GM12878 (cell line): Measurements from ENCODE around the gene FNDC3B. TPM values are rescaled to one million over a fixed set of nuclear protein-coding genes. Genes with fewer than 3 reads are reported as not detected.

Experiments used
- ATAC-seq: fragments of 200-7000 bp; cut with Tn5 transposase; 3 replicates; pipeline ENCODE4 v1.9.1; 2020; ENCODE audit warnings: mild to moderate bottlenecking, moderate library complexity
- BruUV-seq: library from RNA; stranded (reverse); fragments of 400-500 nt; replicated peaks from 2 replicates; lab custom pipeline; 2021; lab: Mats Ljungman, UMichigan
- CTCF ChIA-PET: fragments of 300-600 bp; sonication (Branson Sonifier 250); formaldehyde crosslinking; extraction: SDS; loops from one replicate; lab custom pipeline; 2021; ENCODE audit warnings: inconsistent platforms; lab: Yijun Ruan, JAX
- POLR2A ChIA-PET: fragments of 350-600 bp; formaldehyde crosslinking; extraction: SDS; loops from one replicate; lab custom pipeline; 2021; ENCODE audit warnings: inconsistent platforms; lab: Charles Lee
- RAD21 ChIA-PET: fragments of 300-600 bp; sonication (Branson Sonifier 250); formaldehyde crosslinking; loops from one replicate; lab custom pipeline; 2023; ENCODE audit warnings: antibody characterized with exemption; ENCODE audit not compliant: unreplicated experiment; lab: Charles Lee
- SMC1A ChIA-PET: fragments of 300-600 bp; sonication (Branson Sonifier 250); formaldehyde crosslinking; loops from one replicate; lab custom pipeline; 2023; ENCODE audit not compliant: unreplicated experiment, uncharacterized antibody; lab: Charles Lee
- DNase-seq: peaks from one replicate; pipeline ENCODE4 v3.0.0-alpha.2; 2011; ENCODE audit warnings: low read depth, low spot score
- FAIRE-seq: peaks from 3 replicates; lab custom pipeline; 2011; peaks lifted over from hg19 to GRCh38; lab: Jason Lieb, UNC
- H2AFZ ChIP-seq: 2 replicates; pipeline ENCODE4 v1.6.0; 2011; ENCODE audit warnings: low read depth, low read length, control low read depth; ENCODE audit not compliant: control insufficient read depth
- H3K27ac ChIP-seq: 2 replicates; pipeline ENCODE4 v1.5.1; 2011; ENCODE audit warnings: control low read depth; ENCODE audit not compliant: control insufficient read depth, insufficient read depth
- H3K27me3 ChIP-seq, 2 experiments: replicated peaks in 1 of 2; 2 replicates each; pipeline versions ENCODE4 v1.6.0 to v1.6.1; 2011; ENCODE audit warnings: low read length in 1 of 2; ENCODE audit not compliant: control insufficient read depth in 2 of 2, insufficient read depth in 2 of 2
- H3K36me3 ChIP-seq, 2 experiments: 2 replicates each; pipeline ENCODE4 v1.5.1; 2011; ENCODE audit warnings: low read length in 1 of 2; ENCODE audit not compliant: control insufficient read depth in 2 of 2, insufficient read depth in 2 of 2
- H3K4me1 ChIP-seq: 2 replicates; pipeline ENCODE4 v1.6.1; 2011; ENCODE audit warnings: mild to moderate bottlenecking, low read length, moderate library complexity, mixed read lengths; ENCODE audit not compliant: control insufficient read depth, insufficient read depth
- H3K4me2 ChIP-seq: 2 replicates; pipeline ENCODE4 v1.6.0; 2011; ENCODE audit warnings: control low read depth; ENCODE audit not compliant: control insufficient read depth, insufficient read depth
- H3K4me3 ChIP-seq: fragments of 200-600 bp; sonication (generic); 2 replicates; pipeline ENCODE4 v1.5.1; 2016
- H3K79me2 ChIP-seq: 2 replicates; pipeline ENCODE4 v1.6.0; 2011; ENCODE audit warnings: low read length; ENCODE audit not compliant: control insufficient read depth, insufficient read depth
- H3K9ac ChIP-seq: 2 replicates; pipeline ENCODE4 v1.8.0; 2011; ENCODE audit warnings: low read length, control low read depth, mixed read lengths; ENCODE audit not compliant: control insufficient read depth, insufficient read depth
- H3K9me3 ChIP-seq: replicated peaks from 3 replicates; pipeline ENCODE4 v1.5.1; 2011; ENCODE audit warnings: mild to moderate bottlenecking, low read length; ENCODE audit not compliant: control insufficient read depth, insufficient read depth
- H4K20me1 ChIP-seq: 2 replicates; pipeline ENCODE4 v1.6.0; 2011; ENCODE audit not compliant: control insufficient read depth, insufficient read depth
- ASH2L ChIP-seq: fragments of 300-600, 200-600 bp; sonication (generic); IDR thresholded peaks from 2 replicates; pipeline ENCODE4 v1.6.1; 2017; ENCODE audit warnings: low read depth, mild to moderate bottlenecking, borderline replicate concordance
- BACH1 ChIP-seq: fragments of 450-650 bp; IDR thresholded peaks from 2 replicates; pipeline ENCODE4 v1.6.1; 2017; ENCODE audit warnings: mild to moderate bottlenecking, borderline replicate concordance
- CBFB ChIP-seq: IDR thresholded peaks from 2 replicates; pipeline ENCODE4 v1.6.1; 2016; ENCODE audit warnings: antibody characterized with exemption, low read depth
- IKZF2 ChIP-seq, 2 experiments: fragments of 450-650 bp; IDR thresholded peaks; 2 replicates each; pipeline ENCODE4 v1.6.1; 2017; ENCODE audit warnings: mild to moderate bottlenecking in 2 of 2, moderate library complexity in 2 of 2
- MTA2 ChIP-seq: fragments of 450-650 bp; IDR thresholded peaks from 2 replicates; pipeline ENCODE4 v1.6.1; 2016; ENCODE audit warnings: low read depth, mild to moderate bottlenecking, moderate library complexity
- MYC ChIP-seq: IDR thresholded peaks from 2 replicates; pipeline ENCODE4 v1.6.1; 2011; ENCODE audit warnings: mild to moderate bottlenecking, low read length, moderate library complexity, inconsistent platforms; ENCODE audit not compliant: insufficient read depth, insufficient replicate concordance, insufficient read length, severe bottlenecking
- NFXL1 ChIP-seq: fragments of 450-650 bp; IDR thresholded peaks from 2 replicates; pipeline ENCODE4 v1.6.1; 2017; ENCODE audit warnings: antibody characterized with exemption, mild to moderate bottlenecking, borderline replicate concordance
- RUNX3 ChIP-seq: IDR thresholded peaks from 2 replicates; pipeline ENCODE4 v1.6.1; 2012; ENCODE audit warnings: low read length, inconsistent platforms
- SMAD1 ChIP-seq: fragments of 450-650 bp; IDR thresholded peaks from 2 replicates; pipeline ENCODE4 v1.6.1; 2018; ENCODE audit warnings: mild to moderate bottlenecking, low read depth; ENCODE audit not compliant: partially characterized antibody
- ZNF384 ChIP-seq: IDR thresholded peaks from 2 replicates; pipeline ENCODE4 v1.6.1; 2012; ENCODE audit warnings: low read depth, mild to moderate bottlenecking, low read length, improper control_type of control experiment, borderline replicate concordance
- ZNF622 ChIP-seq: fragments of 450-650 bp; IDR thresholded peaks from 2 replicates; pipeline ENCODE4 v1.6.1; 2017; ENCODE audit warnings: mild to moderate bottlenecking, inconsistent platforms
- WGBS: methylation state at CpG from one replicate; pipeline ENCODE4 v1.1.6; 2016; ENCODE audit warnings: low lambda C conversion rate; ENCODE audit not compliant: insufficient replicate concordance, insufficient coverage; ENCODE audit errors: missing lambda C conversion rate; 5-methylcytosine and 5-hydroxymethylcytosine counted together
- in situ Hi-C: fragments of 300-500 bp; cut with MboI; formaldehyde crosslinking; loops from 9 replicates; pipeline ENCODE4 v1.14.3; 2018; ENCODE audit warnings: mixed read lengths
- intact Hi-C: fragments of 100-400 bp; cut with micrococcal nuclease; formaldehyde crosslinking; loops from one replicate; pipeline ENCODE4 v1.14.2; 2022; ENCODE audit not compliant: unreplicated experiment
- polyA plus RNA-seq, 11 experiments: library from polyadenylated mRNA; depleted of rRNA in 4 of 11; unstranded in 6 of 11; stranded (reverse) in 5 of 11; fragments of >200 nt; fragmentation: Nextera tagmentation in 4 of 11; fragmentation: Illumina TruSeq in 1 of 11; extraction: Ambion mirVana in 4 of 11; extraction: Trizol in 1 of 11; gene quantifications; 1 replicate in 1 of 11; 2 replicates in 10 of 11; pipeline versions ENCODE4 v1.2.1 to v1.2.3, GENCODE V29; 2011 to 2016; ENCODE audit warnings: inconsistent platforms in 2 of 11, missing spikeins in 2 of 11, low read depth in 1 of 11
- total RNA-seq, 4 experiments: library from RNA; depleted of rRNA in 3 of 4; stranded (reverse); fragments of >200 nt in 3 of 4; fragmentation: Illumina TruSeq in 1 of 4; extraction: Trizol in 1 of 4; gene quantifications; 2 replicates each; pipeline versions ENCODE4 v1.2.1 to v1.2.3, GENCODE V29; 2013 to 2021
- TF ChIP-seq, protein P1 (sequence below): fragments of 450-650 bp; IDR thresholded peaks from 2 replicates; pipeline ENCODE4 v1.6.1; 2016; ENCODE audit warnings: mild to moderate bottlenecking

FNDC3B gene
- total and polyA plus RNA-seq, 10 of the 15 experiments (the other 5 are each of a cell fraction or from before 2014, with no cell fraction given): 7.9 to 35.0 (median 18.5) TPM

DNA sequence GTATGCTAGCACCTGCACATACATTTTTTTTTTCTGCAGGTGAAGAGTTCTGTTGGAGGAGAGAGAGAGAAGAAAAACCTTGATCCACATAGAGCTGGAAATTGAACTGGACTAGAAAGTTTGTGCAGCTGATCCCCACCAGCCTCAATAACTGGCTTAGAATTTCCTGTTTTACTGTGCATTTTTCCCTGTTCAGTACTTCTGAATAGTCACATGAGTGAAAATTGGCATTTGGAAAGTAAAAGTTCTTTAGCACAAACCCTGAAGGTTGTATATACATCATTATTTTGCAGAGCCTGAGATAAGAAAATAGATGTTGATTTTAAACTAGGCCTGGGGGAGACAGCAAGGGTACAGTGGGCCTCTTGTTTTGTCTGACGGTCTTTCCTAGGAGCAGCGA is 366.5 kb downstream of the FNDC3B start:
- DNase-seq: no peak
- ChIA-PET RAD21 (no interaction called here), SMC1A (no interaction called here), CTCF (no interaction called here), POLR2A (no interaction called here)
- H3K4me2 ChIP-seq: no peak overlapping the region
- no peaks in the 10 kb centered on the region for H3K79me2 ChIP-seq
- H3K27ac ChIP-seq: no peak overlapping the region
- no peaks in the 10 kb centered on the region; a peak in 1 of 4 replicates for H3K36me3 ChIP-seq
- intact Hi-C loops (no loop called here), in situ Hi-C loops (no loop called here)
- no peak for ATAC-seq
- H3K27me3 ChIP-seq: no peaks in the 10 kb centered on the region
- H3K4me1 ChIP-seq: no peaks in the 10 kb centered on the region
- FAIRE-seq: no peak
- no peaks in the 10 kb centered on the region for H4K20me1 ChIP-seq
- no peak overlapping the region for H3K9ac ChIP-seq
- WGBS: 78% methylated on average over 2 of the region's 2 CpGs
- TF ChIP-seq MYC (no peak), IKZF2 (IDR thresholded peaks at IDR 0.05) (no peak), NFXL1 (no peak), RUNX3 (no peak), ASH2L (no peak), ZNF622 (no peak), ZNF384 (no peak), SMAD1 (no peak), CBFB (no peak), BACH1 (no peak), MTA2 (no peak)
- TF ChIP-seq, protein P1, sequence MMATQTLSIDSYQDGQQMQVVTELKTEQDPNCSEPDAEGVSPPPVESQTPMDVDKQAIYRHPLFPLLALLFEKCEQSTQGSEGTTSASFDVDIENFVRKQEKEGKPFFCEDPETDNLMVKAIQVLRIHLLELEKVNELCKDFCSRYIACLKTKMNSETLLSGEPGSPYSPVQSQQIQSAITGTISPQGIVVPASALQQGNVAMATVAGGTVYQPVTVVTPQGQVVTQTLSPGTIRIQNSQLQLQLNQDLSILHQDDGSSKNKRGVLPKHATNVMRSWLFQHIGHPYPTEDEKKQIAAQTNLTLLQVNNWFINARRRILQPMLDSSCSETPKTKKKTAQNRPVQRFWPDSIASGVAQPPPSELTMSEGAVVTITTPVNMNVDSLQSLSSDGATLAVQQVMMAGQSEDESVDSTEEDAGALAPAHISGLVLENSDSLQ: no peak
- TF ChIP-seq, all 136 proteins: peak for 0
- H3K9me3 ChIP-seq: no peaks in the 10 kb centered on the region
- H3K4me3 ChIP-seq: no peak overlapping the region
- H2AFZ ChIP-seq: no peak overlapping the region
- no TSS peak for BruUV-seq
